NCI-H146 (cell line): ENCODE measurements around the gene YOD1.
A peak's percentile ranks its signal among the peaks of the same experiment; 100 is the strongest.

Experiments
- DNase-seq: peaks from one replicate; lab custom pipeline; 2025; lab: John Stamatoyannopoulos, UW

The YOD1 gene

DNA sequence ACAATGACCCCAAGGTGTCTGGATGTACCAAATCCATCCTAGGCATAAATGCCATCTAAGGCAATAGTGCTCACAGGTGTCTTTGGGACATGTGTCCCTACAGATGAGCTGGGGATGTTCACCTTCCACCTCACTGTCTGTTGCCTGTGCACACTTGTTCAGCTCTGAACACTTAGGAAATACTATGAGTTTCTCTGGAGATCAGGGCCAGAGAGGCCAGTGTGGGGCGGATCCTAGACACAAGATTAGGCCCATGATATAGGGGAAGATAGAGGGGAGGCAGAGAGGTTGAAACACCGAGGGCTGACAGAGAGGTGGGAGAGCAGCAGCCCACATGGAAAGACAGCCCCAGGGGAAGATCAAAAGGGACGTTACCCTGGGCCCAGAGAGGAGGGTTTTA is 44.1 kb downstream of the YOD1 start:
- DNase-seq: no peak

DNA sequence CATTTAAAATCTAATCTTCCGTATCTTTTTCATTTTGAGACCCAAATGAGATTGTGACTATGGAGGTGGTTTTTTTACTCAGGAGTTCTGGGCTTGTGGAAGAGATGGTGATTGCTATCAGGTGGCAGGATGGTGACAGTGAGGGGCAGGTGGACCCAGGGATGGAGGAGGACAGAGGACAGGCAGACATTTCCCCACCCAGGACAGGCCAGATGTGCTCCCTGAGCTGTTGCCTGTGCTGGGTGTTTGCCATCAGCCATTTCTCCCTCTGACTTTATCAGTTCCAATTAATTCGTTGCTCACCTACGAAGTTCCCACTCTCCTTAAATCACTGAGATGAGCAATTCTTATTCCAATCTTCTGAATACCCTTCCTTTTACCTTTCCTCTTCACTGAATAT is 44.9 kb downstream of the YOD1 start:
- DNase-seq: no peak

DNA sequence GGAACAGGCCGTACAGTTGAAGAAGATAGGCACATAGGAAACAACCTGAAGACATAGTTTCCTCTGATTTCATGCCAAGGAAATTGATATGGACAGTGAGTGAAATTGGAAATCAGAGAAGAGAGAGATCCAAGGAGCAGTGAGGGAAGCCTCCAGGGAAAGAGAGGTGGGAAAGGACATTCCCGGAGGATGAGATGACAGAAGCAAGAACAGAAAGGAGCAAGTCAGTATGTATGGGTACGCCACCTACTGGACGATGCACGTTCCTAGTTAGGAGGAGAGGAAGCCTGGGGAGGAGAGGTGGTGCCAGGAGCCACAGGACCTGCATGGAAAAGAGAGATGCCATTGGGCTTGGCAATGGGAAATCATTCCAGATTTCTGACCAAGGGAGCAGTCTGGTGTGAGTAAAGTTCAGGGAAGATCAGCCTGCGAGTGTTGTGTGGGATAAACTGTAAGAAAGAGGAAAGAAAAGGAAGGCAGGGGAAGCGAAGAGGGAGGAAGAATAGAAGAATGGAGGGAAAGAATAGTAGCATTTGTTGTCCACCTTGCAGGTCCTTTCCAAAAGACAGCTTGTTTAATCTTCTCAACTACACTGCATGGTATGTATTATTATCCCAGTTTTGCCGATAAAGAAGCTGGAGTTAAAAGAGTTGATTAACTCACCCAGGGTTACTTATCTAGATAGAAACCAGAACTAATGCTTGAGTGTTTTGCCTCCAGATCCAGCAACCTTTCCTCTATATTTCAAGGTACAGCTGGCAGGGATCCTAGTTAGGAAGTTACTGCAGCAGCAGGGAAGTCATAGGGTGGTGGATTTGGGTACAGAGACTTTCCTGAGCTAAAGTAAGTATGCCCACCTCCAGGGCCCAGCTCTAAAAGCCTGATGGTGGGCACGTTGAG is 45.8 kb downstream of the YOD1 start:
- peak; percentile 57 for DNase-seq

DNA sequence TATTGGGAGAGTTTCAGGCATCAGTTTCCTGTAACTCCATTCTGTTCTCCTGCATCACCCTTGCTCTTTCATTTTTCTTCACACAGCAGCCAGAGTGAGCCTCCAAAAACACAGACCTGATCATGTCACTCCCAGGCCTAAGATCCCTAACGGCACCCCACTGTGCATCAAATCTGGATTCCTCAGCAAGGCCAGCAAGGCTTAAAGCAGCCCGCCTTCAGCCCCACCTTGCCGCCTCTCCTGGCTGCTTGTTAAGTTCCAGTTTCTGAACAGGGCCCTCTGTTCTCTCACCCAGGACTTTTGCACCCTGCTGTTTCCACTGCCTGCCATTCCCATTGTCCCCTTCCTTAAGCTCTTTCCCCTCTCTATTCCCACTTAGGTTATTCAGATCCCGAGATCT is 47.8 kb downstream of the YOD1 start:
- no peak for DNase-seq

DNA sequence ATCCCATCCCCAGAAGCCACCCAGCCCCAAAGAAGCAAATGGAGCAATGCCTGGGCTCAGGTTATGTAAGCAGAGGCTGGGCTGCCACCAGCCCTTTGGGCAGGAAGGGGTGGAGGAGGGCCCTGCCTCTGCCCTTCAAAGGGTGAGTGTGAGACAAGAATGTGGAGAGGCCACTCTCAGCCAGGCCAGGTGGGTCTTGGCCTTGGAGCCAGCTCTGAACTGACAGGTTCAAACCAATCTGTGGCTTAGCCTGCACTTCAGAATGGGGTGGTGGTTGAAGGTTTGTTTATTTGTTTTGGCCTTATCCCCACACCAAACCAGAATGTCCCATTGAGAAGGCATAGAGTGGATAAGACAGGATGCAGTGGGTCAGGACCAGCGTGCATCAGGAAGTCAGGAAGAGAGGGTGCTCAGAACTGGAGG is 48.3 kb downstream of the YOD1 start:
- DNase-seq: no peak

DNA sequence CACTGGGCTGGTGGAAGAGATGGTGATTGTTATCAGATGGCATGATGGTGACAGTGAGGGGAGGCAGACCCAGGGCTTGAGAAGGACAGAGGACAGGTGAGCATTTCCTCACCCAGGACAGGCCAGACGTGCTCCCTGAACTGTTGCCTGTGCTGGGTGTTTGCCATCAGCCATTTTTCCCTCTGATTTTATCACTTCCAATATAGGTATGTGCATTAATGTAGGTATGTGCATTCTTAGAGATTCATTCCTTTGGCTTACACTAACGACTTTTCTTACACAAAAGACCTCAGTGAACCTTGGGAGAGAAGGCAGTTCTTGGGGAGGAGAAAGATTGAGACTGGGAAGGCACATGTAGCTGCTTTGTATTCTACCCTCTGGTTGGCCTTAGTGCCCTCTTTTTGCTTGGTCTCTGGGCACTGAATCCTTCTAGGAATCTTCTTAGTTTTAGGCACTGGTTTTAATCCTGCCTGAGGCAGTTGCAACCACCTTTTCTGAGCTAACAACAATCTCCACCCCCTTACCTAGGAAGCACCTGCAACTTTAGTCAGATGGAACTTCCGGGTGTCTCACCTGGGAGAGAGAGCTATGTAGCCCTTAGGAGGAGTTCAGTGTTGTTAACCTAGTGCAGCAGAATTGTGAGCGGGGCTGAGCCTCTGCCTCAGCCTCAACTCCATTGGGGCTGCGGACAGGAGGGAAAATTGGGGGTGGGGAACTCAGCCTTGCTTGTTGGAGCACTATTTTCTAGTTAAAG is 49.3 kb downstream of the YOD1 start:
- no peak for DNase-seq

DNA sequence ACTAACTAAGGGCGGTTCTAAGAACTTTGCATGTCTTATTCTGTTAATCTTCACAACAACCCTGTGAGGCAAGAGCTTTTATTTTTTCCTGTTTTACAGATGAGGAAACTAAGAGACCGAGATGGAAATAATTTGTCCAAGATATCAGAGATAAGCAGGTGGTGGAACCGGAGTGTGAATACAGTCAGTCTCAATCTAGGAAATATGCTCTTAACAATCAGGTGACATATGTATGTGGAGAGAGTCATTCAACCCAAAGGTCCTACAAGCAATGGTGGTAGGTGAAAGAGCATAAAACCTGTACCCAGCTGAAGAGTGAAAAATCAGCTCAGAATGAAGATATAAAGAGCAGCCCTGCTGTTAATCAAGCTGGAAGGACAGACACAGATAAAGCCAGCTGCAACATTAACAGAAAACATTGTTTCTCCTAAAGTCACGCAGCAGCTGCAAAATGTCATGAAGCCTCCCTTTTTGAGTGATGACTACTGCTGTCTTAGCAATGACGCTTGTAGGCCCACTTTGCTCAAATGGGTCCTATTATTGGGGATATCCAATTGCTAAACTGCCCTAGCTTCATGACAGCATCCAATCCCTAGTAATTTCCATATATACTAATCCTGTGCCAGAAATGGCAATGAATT is 50.2 kb downstream of the YOD1 start:
- DNase-seq: no peak

DNA sequence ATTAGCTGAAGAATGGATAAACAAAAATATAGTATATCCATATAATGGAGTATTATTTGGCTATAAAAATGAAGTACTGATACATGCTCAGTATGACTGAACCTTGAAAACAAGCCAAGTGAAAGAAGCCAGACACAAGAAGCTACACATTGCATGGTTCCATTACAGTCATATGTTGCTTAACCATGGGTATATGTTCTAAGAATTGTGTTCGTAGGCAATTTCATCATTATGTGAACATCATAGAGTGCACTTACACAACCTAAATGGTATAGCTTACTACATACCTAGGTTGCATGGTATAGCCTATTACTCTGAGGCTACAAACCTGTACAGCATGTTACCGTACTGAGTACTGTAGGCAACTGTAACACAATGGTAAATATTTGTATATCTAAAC is 52.2 kb downstream of the YOD1 start:
- DNase-seq: no peak
